Smooth muscle cell of trachea (primary cell): ENCODE data around the gene KCTD17. TPM values are rescaled to one million over a fixed set of nuclear protein-coding genes. Genes with fewer than 3 reads are reported as not detected.

Experiments used
- total RNA-seq: library from RNA; depleted of rRNA; stranded (reverse); fragments of >200 nt; gene quantifications from 2 replicates; pipeline ENCODE4 v1.2.1, GENCODE V29; 2014

The KCTD17 gene
- total RNA-seq = 27.8 and 32.7 TPM in 2 replicates

DNA sequence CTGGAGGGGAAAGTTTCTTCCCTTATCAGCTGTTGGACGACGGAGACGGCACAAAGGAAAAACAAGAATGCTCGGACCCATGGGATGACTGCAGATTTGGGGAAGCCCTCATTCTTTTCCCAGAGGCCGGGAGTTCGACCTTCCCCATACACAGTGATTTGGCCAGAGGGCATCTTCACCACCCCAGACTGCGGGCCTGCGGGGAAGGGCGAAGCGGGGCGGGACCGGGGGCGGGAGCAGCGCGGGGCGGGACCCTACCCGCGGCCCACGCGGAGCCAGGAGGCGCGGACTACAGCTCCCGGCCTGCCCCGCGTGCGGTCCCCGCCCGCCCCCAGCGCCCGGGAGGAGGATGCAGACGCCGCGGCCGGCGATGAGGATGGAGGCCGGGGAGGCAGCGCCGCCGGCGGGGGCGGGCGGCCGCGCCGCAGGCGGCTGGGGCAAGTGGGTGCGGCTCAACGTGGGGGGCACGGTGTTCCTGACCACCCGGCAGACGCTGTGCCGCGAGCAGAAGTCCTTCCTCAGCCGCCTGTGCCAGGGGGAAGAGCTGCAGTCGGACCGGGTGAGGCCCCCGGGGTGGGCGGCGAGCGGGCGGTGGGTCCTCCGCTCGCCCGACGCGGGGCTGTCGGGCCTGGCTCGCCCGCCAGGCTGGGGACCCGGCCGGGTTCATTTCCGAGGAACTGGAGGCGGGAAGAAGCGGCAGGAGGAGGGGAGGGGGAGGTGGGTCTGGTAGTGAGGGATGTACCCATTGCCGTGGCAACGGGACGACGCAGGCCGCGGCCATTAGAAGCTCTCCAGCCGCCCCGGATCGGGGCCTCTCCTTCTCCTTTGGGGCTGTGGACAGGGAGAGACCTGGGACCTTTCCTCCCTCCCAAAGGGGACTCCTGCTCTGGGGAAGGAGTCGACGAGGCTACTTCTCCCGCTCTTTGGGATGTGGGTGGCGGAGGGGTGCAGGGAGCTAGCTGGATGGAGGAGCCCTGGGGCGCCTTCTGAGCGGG, at the start of gene KCTD17:
TSS of gene KCTD17 (plus strand) at position 352 of the 995 bp plus-strand sequence. CDS start at position 371, 19 bp downstream.

DNA sequence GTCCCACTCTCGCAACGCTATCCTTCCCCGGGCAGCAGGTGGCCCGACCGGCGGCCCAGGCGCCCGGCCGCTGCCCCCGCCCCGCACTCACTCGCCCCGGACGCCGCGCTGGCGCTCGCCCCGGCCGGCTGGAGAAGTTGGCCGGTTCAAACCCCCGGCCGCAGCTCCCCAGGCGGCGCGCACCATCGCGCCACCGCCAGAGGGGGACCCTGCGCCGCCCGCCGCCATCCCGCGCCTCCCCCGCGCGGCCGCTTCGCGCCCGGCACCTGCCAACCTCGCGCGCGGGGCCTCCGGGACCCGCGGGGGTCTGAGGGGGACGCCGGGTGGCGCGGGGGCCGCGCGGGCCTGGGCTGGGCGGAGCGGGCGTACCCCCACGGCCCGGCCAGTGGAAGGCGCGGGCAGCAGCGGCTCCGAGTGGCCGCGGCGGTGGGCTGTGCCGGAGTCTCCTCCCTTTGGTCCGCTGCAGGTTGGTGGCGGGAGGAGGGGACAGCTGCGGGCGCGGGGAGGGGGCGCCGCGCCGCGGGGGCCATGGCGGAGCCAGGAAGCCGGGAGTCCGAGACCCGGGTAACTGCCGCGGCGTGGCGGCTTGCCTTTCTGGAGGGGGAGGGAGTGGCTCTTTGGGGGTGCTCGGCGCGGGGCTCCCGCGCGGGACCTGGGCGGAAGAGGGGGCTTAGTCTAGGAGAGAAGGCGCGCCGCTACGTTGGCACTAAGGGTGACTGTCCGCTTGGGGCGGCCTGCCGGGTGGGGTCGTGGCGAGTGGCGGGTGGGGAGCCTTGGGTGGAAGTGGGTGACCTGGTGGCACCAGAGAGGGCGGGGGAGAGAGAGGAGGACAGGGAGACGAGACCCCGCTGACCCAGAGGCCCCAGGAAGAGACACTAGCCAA, 32.0 kb upstream of the KCTD17 start, which contains the start of the genes MPST and TST:
TSS of gene MPST (plus strand) at position 434 of the 883 bp plus-strand sequence. CDS start at position 529, 95 bp downstream.
TSS of gene TST (minus strand) at position 139 of the 883 bp plus-strand sequence. CDS start 715 bp downstream, outside the sequence.

GRCh38 chr22:37109242-37109917, 57.8 kb downstream of the KCTD17 start, which contains the start of gene TMPRSS6:
Gene TMPRSS6 (minus strand): TSS chr22:37109713. CDS start chr22:37103417, 6,296 bp downstream.

Other genes with a start within 250 kb of the KCTD17 start
- gene PVALB, start 234.7 kb upstream of the KCTD17 start, total RNA-seq = not detected in 2 replicates
- gene NCF4, start 190.7 kb upstream of the KCTD17 start, total RNA-seq = not detected in 2 replicates
- 0.44 TPM in 1 of 2 replicates, not detected in the other for gene CSF2RB, start 138.1 kb upstream of the KCTD17 start, total RNA-seq
- 23.7 and 26.8 TPM in 2 replicates for gene TST, start 32.3 kb upstream of the KCTD17 start, total RNA-seq
- gene MPST, start 32.0 kb upstream of the KCTD17 start, total RNA-seq = 42.9 and 67.2 TPM in 2 replicates
- not detected in 2 replicates for gene TMPRSS6, start 58.0 kb downstream of the KCTD17 start, total RNA-seq
- not detected in 2 replicates for gene IL2RB, start 98.2 kb downstream of the KCTD17 start, total RNA-seq
- 2.9 and 9.3 TPM in 2 replicates for gene C1QTNF6, start 136.5 kb downstream of the KCTD17 start, total RNA-seq
- 0.33 TPM in 1 of 2 replicates, not detected in the other for gene SSTR3, start 160.7 kb downstream of the KCTD17 start, total RNA-seq
- 2.8 and 4.0 TPM in 2 replicates for gene RAC2, start 192.5 kb downstream of the KCTD17 start, total RNA-seq
- 0.29 and 0.83 TPM in 2 replicates for gene CYTH4, start 230.8 kb downstream of the KCTD17 start, total RNA-seq